Measurements from ENCODE around the gene PROK2.

Gene PROK2

DNA sequence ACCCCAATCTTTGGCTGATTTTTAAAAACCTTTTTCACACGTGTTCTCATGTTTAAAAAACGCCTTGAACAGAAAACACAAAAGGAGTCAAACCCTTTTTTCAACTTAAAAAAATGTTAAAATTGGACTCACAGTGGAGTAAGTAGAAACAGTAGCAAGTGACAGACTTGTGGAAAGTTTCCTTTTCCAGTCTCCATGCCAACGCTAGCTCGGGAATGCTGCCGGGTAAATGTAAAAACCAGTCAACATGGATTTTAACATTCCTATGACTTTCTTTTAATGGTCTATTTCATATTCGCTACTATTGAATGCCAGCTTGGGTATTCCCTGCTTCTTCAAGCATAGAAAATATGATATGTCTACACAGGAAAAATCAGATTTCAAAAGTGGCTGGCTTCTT is 1.6 kb upstream of the PROK2 start:
- DNase-seq (ENCODE audit: low read depth in 2 of 2) = no peak

DNA sequence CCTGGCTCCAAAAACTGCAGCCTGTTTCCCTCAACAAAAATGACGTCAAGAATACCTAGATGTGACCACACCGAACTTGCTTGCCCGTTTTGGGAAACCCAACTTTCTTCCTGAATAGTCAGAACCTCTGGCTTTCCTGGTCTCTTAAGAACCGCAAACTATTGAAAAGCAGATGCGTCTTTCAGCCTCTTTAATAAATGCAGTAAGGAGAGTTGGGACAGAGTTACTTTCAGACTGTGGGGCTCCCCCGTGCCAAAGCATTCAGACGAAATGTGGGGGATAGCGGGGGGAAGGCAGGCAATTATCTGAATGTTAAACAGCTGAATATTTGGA is 1.2 kb upstream of the PROK2 start:
- no peak for DNase-seq (ENCODE audit: low read depth in 2 of 2)

DNA sequence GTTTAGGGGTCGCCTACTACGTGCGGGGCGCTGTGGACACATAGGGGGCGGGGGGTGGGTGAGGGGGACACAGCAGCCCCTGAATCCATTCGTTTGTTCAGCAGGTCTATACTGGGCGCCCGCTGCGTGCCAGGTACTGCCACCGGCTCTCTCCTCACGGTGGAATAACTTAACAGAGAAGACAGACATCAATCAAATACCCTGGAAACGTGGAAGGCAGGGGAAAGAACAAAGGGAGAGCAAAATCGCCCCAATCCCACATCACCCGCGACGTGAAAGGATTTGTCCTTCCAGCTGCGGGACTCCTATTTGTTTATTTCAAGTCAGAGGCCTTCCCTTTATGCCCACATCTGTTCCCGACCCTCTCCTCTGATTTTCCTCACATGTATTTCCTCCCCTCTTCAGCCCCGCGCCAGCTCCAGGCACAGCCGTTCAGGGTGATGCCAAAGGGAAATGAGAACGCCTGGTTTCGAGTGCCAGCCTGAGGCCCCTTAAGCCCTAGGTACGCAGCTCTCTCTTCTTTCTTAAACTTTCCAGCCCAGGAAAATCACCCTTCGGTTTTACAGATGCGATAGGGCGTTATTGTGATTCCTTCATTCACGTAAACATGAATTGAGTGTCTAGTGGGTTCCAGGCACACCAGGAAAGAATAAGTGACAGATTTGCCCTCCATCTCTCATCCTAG is 726 bp upstream of the PROK2 start:
- DNase-seq (ENCODE audit: low read depth in 2 of 2) = no peak

DNA sequence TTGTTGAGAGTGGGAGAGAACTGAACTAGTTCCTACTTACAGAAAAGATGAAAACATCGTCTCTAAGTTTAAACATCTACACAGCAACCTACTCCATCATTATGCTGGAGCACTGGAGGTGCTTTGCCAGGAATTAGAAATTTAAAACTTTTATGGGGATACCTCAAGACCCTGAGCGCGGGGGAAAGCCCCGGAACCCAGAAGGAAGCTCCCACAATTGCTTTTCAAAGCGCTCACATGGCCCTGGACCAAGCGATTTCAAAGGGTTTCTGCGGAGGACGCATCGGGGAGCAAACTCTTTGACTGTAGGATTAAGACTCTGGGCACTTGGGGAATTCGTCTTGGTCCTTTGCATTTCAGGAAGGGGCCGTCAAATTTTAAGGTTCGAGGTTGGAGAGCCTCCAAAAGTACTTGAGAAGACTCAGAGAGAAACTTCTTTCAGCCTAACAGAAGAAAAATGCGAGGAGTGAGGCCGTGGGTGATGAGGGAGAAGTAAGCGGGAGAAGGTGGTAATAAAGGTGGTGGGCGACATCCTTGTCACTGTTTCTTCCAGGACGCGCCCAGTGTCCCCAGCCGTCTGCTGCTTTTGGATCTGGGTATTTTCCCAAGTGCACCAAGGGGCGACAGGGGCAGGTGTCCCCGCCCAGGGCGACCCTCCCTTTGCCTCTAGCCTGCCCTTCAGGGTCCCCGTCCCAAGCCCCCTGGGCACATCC is 591 bp downstream of the PROK2 start:
- no peak for DNase-seq (ENCODE audit: low read depth in 2 of 2)

DNA sequence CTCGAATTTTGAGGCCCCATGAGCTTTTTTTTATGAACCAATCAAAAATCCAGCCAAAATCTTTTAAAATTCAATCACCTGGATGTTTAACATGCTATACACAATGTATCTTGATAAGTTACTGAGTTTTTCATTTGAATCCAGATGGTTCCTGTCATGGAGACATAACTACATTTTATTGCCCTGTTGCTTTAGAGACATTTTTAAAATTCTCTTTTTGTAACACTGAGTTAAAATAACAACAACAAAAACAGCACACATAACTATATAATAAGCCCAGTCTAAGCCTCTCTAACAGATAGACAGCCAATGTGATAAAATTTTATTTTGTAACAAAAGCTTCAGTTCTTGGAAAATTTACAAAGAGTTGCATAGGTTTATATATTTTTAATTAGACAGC is 1.8 kb downstream of the PROK2 start:
- DNase-seq (ENCODE audit: low read depth in 2 of 2) = no peak

DNA sequence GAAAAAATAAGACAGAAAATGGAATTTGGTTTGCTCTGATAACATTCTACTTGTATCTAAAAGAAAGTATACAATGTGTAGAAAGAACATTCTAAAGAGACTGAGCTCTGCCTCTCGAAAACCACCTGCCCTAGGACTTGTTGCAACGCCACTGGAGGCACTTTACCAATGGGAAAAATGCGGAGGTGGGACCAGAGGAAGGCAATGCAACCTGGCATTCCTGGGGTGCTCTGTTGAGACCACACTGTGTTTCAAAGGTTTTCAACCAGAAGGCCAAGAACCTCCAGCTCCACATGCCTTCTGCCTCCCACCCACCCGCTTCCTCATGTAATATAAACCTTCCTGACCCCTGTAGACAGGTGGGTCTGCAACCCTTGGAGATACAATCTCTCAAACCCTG is 4.5 kb downstream of the PROK2 start:
- DNase-seq (ENCODE audit: low read depth in 2 of 2) = no peak

DNA sequence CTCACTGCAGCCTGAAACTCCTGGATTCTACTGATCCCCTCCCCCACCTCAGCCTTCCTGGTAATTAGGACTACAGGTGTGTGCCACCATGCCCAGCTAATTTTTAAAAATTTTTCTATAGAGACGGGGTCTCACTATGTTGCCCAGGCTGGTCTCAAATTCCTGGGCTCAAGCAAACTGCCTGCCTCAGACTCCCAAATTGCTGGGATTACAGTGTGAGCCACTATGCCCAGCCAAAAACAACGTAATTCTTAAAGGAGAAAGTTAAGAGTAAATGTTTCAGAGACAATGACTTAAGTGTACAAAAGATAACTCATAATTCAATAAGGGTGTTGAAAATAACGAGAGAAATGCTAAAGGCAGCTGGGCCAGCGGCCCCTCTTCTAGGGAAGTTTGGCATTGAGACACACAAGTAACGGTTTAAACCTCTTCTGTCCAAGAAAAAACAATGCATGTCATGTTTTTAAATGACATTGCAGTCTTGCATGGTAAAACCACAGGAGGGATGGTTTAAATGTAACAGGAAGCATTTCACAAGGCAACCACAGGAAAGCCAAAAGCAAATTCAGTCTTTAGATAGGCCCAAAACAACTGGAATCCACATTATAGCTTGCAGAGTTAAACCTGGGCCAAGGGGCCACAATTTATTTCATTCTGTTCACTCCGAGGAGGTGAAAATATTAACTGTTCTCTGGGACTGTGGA is 5.1 kb downstream of the PROK2 start:
- DNase-seq (ENCODE audit: low read depth in 2 of 2) = no peak

DNA sequence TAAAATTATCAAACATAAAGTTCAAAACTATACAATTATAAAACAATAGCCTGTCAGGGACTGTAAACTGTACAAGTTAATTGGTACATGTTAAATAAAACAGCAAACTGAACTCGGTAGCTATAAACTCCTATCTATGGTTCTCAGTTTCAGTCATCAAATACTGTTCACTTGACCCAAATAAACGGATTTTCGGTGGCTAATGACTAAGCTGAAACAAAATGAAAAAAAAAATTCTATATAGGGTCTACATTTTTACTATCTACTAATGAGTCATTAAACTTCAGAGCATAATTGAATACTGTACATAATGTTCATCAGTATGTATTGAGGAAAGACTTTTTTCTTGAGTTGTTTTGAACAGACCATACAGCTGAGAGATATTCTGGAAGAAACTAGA is 6.6 kb downstream of the PROK2 start:
- no peak for DNase-seq (ENCODE audit: low read depth in 2 of 2)

DNA sequence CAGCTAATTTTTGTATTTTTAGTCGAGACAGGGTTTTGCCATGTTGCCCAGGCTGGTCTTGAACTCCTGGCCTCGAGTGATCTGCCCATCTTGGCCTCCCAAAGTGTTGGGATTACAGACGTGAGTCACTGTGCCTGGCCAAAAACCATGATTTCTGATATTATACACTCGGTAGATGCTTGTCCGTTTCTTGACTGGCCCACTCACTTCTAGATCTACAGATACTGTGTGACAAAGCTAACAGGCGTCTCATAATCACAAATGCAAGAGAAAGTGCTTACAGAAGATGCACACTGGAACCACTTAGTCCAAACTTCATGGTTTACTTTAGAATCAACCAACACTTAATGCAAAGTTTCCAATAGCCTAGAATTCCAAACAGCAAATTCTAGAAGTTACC is 8.4 kb downstream of the PROK2 start:
- no peak for DNase-seq (ENCODE audit: low read depth in 2 of 2)

DNA sequence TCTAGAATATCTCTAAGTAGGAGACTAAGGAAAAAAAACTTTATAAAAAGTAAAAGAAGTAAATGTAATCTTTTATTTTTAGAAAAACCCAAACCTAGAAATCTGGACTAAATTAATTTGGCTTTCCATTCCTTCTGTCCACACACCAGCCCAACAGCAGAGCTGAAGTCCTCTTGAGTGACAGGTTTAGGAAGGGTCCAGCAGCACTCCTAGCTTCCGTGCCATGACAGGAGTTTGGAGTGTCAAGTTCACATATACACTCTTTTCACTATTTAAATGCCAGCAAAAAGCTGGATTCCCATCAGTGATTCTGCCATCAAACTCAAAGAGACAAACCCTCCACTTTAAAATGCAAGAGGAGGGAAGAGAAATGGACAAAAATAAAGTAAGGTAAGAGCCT is 13.1 kb downstream of the PROK2 start:
- DNase-seq (ENCODE audit: low read depth in 2 of 2) = no peak

DNA sequence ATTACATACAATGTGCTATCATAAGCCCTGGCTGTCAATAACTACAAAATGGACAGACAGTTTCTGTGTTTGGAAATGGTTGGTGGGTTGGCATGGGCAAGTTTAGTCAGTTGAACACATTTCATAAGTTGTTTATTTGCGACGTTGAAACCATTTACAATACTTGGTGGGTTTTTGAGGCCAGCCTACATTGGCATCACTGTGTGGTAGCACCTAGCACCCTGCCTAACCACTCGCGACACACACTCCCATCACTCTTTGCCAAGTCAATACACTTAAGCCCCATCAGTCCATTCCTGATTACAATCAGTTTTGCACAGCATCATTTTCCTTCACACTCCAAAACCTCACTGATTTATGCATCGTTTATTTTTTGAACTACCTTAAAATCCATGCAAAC is 13.8 kb downstream of the PROK2 start:
- DNase-seq (ENCODE audit: low read depth in 2 of 2) = no peak

DNA sequence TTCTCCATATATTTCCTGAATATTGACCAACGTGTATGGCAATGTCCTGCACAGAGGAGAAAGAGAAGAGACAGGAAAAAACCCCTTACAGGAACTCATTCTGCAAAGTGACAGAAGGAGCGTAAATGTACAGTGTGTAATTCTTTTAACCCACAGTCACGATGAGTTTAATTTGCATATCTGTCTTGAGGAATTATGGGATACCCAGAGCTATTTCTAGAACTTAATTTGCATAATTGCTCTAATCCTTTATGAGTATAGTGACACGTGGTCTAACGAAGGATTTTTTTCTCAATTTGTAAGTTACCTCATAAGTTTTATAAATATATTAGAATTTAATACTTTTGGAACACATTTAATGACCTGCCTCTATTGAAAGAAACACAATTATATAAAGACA is 21.5 kb downstream of the PROK2 start:
- no peak for DNase-seq (ENCODE audit: low read depth in 2 of 2)

DNA sequence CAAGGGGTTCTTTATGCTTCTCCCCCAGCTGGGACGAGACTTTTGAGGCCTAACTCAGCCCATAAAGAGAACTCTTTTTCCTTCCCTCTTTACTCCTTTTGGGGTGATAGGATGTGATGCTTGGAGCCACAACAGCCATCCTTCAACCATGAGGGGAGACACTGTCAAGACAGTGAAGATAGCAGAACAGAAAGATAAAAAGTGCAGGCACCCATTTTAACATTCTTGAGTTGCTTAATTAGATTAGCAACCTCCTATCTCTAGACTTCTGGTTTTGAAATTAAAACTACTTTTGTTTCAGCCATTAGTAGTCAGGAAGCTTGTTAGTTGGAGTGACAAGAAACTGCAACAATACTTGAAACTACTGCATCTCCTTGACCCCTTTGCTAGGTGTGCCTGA is 24.8 kb downstream of the PROK2 start:
- no peak for DNase-seq (ENCODE audit: low read depth in 2 of 2)

DNA sequence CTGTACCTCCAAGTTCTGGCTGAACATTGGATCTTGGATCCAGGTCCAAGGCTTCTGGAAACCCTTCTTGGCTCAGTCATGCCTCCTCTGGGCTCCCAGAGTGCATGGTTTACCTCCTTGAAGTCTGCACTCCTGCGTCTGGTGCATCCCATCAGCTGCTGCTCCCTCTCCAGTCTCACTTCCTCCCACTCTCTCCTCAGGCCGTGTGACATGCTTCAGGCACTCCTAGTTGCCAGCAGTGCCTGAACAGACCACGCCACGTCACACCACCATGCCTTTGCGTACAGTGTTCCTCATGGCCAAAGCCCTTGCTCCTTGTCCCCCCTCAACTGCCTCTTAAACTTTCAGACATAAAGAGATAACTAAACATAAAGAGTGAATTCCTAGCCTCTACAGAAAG is 25.5 kb downstream of the PROK2 start:
- DNase-seq (ENCODE audit: low read depth in 2 of 2) = no peak

DNA sequence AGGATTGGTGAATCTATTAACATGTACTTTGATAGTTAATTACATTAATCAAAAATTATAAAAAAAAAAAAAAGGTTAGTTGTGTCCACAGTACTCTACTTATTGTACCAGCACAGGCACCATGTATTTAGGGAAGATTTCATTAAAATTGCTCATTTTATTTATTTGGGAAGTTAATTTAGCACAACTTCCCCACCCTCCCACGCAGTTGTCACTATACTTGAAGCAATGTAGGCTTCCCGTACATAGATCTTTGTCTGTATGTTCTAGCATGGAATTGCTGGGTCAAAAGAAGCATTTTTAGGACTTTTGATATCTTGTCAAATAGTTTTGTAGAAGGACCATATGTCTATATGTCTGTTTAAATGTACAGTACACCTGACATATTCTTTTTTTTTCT is 26.9 kb downstream of the PROK2 start:
- no peak for DNase-seq (ENCODE audit: low read depth in 2 of 2)

DNA sequence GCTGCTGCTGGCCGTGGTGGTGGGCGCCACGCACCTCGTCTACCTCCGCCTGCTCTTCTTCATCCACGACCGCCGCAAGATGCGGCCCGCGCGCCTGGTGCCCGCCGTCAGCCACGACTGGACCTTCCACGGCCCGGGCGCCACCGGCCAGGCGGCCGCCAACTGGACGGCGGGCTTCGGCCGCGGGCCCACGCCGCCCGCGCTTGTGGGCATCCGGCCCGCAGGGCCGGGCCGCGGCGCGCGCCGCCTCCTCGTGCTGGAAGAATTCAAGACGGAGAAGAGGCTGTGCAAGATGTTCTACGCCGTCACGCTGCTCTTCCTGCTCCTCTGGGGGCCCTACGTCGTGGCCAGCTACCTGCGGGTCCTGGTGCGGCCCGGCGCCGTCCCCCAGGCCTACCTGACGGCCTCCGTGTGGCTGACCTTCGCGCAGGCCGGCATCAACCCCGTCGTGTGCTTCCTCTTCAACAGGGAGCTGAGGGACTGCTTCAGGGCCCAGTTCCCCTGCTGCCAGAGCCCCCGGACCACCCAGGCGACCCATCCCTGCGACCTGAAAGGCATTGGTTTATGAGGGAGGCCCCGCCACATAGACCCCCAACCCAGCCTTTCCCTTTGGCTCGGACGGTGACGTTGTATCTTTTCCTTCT is 30.2 kb downstream of the PROK2 start:
- no peak for DNase-seq (ENCODE audit: low read depth in 2 of 2)

DNA sequence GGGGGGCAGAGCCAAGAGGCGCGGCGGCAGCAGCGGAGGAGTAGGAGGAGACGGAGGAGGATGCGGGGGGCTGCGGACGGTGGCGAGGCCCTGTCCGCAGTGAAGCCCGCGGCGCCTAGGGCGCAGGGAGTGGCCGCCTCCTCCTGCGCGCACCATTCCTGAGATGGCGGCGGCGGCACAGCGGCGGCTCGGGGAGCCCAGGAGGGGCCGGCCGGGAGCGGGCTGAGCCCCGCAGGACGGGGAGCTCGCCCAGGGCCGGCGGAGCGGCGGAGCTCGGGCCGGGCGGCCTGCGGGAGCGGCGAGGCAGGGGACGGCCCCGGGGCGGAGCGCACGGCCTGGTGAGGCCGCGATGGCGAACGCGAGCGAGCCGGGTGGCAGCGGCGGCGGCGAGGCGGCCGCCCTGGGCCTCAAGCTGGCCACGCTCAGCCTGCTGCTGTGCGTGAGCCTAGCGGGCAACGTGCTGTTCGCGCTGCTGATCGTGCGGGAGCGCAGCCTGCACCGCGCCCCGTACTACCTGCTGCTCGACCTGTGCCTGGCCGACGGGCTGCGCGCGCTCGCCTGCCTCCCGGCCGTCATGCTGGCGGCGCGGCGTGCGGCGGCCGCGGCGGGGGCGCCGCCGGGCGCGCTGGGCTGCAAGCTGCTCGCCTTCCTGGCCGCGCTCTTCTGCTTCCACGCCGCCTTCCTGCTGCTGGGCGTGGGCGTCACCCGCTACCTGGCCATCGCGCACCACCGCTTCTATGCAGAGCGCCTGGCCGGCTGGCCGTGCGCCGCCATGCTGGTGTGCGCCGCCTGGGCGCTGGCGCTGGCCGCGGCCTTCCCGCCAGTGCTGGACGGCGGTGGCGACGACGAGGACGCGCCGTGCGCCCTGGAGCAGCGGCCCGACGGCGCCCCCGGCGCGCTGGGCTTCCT is 31.0 kb downstream of the PROK2 start, which contains the start of gene GPR27:
TSS of gene GPR27 (plus strand) at position 155 of the 909 bp plus-strand sequence. CDS start at position 350, 195 bp downstream.
- DNase-seq (ENCODE audit: low read depth in 2 of 2) = peak in 1 of 2 experiments; percentile 15

DNA sequence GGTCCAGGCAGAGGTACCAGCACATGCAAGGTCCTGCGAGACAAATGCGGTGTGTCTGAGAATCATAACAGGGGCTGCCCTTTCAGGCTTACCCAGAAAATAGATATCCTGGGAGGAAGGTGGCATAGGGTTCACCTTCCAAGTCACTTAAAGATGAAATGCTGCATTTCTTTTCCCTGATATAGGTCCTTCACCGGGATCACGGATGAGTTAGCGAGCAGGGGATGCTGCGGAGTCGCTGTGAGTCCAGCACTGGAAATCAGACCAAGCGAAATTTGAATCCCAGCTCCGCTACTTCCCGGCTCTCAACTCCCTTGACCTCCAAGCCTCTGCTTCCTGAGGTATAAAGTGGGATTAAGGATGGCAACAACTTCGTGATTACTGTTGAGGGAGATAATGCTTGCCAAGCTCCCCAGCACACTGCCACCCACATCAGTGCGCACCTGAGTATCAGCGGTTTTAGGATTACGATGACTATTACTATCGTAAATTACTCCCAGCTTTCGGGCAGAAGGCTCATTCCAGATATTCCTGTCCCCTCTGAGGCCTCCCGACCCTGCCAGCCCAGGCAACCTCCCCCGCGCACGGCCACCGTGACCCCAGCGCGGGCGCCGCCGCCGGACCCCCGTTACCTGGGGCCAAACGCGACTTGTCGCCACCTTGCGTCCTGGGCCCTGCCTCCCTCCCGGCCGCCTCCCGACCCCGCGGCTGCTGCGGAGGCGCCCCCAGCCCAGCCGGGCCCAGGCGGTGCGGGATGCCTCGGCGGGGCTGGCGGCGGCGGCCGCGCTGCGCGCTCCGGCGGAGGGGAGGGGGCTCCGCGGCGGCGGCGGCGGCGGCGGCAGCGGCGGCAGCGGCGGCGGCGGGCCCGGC is 31.9 kb downstream of the PROK2 start:
- DNase-seq (ENCODE audit: low read depth in 2 of 2) = no peak

DNA sequence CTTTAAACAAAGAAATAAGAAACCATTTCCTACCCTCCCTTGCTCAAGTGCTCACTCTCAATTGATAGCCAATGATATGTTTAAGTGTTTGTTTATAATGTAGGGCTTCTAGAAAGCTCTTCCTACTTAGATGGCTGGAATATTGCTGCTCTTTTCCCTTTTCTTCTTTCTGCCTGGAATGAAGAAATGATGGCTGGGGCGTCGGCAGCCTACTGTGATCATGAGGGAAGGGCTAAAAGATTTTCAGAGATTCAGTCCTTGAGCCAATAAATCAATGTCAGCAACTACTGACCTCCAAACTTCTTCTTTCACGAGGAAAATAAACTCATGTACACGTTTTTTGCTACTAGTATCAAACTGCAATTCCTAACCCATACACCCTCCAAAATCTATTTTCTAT is 33.3 kb downstream of the PROK2 start:
- no peak for DNase-seq (ENCODE audit: low read depth in 2 of 2)

DNA sequence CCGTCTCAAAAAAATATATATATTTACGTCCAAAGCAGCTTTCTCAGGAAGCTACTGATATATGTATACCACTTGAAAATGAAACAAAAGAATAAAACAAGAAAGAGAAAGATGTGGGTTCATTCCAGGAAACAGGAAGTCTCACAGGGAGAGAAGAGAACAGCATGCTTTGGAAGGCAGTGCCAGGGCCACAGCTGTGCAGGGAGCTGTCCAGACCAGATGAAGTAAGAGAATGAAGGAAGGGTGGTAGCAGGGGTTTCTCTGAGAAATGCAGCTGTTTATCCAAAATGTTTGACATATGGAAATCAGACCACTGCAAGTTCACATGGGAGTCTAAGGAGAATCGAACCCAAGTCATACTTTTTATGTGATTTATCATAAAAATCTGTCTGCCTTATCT is 40.2 kb downstream of the PROK2 start:
- DNase-seq (ENCODE audit: low read depth in 2 of 2) = no peak

DNA sequence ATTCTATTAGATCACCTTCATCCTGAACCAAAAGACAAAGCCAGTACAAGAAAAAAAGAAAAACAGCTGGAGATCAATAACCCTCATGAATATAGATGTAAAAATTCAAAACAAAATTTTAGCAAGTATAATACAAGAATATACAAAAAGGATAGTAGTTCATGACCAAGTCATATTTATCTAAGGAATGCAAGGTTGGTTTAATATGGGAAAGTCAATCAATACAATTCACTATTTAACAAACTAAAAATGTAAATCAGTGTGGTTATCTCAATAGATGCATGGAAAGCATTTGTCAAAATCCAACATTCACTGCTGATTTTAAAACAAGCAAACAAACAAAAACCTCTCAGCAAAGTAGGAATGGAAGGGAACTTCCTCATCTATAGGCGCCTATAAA is 42.3 kb downstream of the PROK2 start:
- DNase-seq (ENCODE audit: low read depth in 2 of 2) = no peak
